ENCODE measurements around the gene NELFB. TPM values are rescaled to one million over a fixed set of nuclear protein-coding genes. Genes with fewer than 3 reads are reported as not detected.

Gene NELFB
- total RNA-seq, 1 experiment from 2014 or later: 95.0 TPM

GRCh38 chr9:137243626-137244485 lies 11.3 kb upstream of the NELFB start (continued):
- TF ChIP-seq ATF3 (CRISPR knock-in tag; conservative IDR thresholded peaks at IDR 0.05) (no peak), GRHL2 (CRISPR knock-in tag; IDR thresholded peaks at IDR 0.05; ENCODE audit: insufficient replicate concordance, severe bottlenecking) (no peak), FOXP1 (CRISPR knock-in tag; IDR thresholded peaks at IDR 0.05; ENCODE audit: borderline replicate concordance) (0 out of 2 replicates have a peak, but pooled peaks have one; percentile 67), ZSCAN18 (CRISPR knock-in tag; IDR thresholded peaks at IDR 0.05) (no peak), MYBL2 (CRISPR knock-in tag; IDR thresholded peaks at IDR 0.05) (0 out of 2 replicates have a peak, but pooled peaks have one; percentile 43), NFYB (CRISPR knock-in tag; conservative IDR thresholded peaks at IDR 0.05; ENCODE audit: low read depth) (no peak), ZNF532 (CRISPR knock-in tag; IDR thresholded peaks at IDR 0.05; ENCODE audit: borderline replicate concordance) (no peak), FOXP4 (CRISPR knock-in tag; IDR thresholded peaks at IDR 0.05) (no peak), SMAD3 (CRISPR knock-in tag; IDR thresholded peaks at IDR 0.05; ENCODE audit: borderline replicate concordance) (no peak), ZNF281 (CRISPR knock-in tag; IDR thresholded peaks at IDR 0.05) (no peak), CREB1 (CRISPR knock-in tag; IDR thresholded peaks at IDR 0.05) (no peak), RELA (CRISPR knock-in tag; IDR thresholded peaks at IDR 0.05; ENCODE audit: borderline replicate concordance) (no peak), KAT7 (CRISPR knock-in tag; IDR thresholded peaks at IDR 0.05; ENCODE audit: borderline replicate concordance) (no peak), MLX (CRISPR knock-in tag; IDR thresholded peaks at IDR 0.05) (no peak), ZMAT4 (CRISPR knock-in tag; IDR thresholded peaks at IDR 0.05) (no peak), ELF4 (CRISPR knock-in tag; IDR thresholded peaks at IDR 0.05; ENCODE audit: low read depth) (no peak), IRF2 (CRISPR knock-in tag; IDR thresholded peaks at IDR 0.05; ENCODE audit: borderline replicate concordance, low read depth) (no peak), GTF2I (CRISPR knock-in tag; conservative IDR thresholded peaks at IDR 0.05) (no peak), ZNF232 (CRISPR knock-in tag; IDR thresholded peaks at IDR 0.05) (no peak), IRF1 (CRISPR knock-in tag; IDR thresholded peaks at IDR 0.05) (peak; percentile 40; the same call in 1 of the 2 replicates), TEAD4 (CRISPR knock-in tag; IDR thresholded peaks at IDR 0.05) (no peak), JAZF1 (CRISPR knock-in tag; IDR thresholded peaks at IDR 0.05) (no peak), ZNF423 (CRISPR knock-in tag; IDR thresholded peaks at IDR 0.05) (no peak)

Measured in WTC11 (cell line).